HepG2 (cell line): Measurements from ENCODE around the gene MON1A. TPM values are rescaled to one million over a fixed set of nuclear protein-coding genes. Genes with fewer than 3 reads are reported as not detected.
A peak's percentile ranks its signal among the peaks of the same experiment; 100 is the strongest.

ENCODE experiments used
- ATAD3A ChIP-seq: sonication (generic); formaldehyde crosslinking; IDR thresholded peaks from 2 replicates; pipeline ENCODE4 v1.4.0; 2020; ENCODE audit warnings: missing genetic modification reagents
- GATAD2A ChIP-seq: IDR thresholded peaks from 2 replicates; pipeline ENCODE4 v1.6.1; 2016
- HOXA3 ChIP-seq: sonication (generic); formaldehyde crosslinking; IDR thresholded peaks from 2 replicates; pipeline ENCODE4 v1.5.0; 2020; ENCODE audit warnings: missing genetic modification reagents
- KDM3A ChIP-seq: IDR thresholded peaks from 2 replicates; pipeline ENCODE4 v1.6.1; 2018; ENCODE audit warnings: low read depth, missing compliant biosample characterization
- NCOA5 ChIP-seq: sonication (generic); formaldehyde crosslinking; IDR thresholded peaks from 2 replicates; pipeline ENCODE4 v1.4.0; 2020; ENCODE audit warnings: missing genetic modification reagents
- POLR2G ChIP-seq: fragments of 200-400 bp; formaldehyde crosslinking; IDR thresholded peaks from 2 replicates; pipeline ENCODE4 v1.6.1; 2018; ENCODE audit warnings: mild to moderate bottlenecking, low read depth, low read length, moderate library complexity
- RFXANK ChIP-seq: IDR thresholded peaks from 2 replicates; pipeline ENCODE4 v1.6.1; 2016
- TAF1 ChIP-seq: sonication (generic); formaldehyde crosslinking; IDR thresholded peaks from 2 replicates; pipeline ENCODE4 v1.4.0; 2020; ENCODE audit warnings: missing genetic modification reagents
- TBP ChIP-seq: sonication (generic); formaldehyde crosslinking; IDR thresholded peaks from 2 replicates; pipeline ENCODE4 v1.5.0; 2020; ENCODE audit warnings: missing genetic modification reagents
- THAP11 ChIP-seq: IDR thresholded peaks from 2 replicates; pipeline ENCODE4 v1.6.1; 2016; ENCODE audit warnings: missing biosample characterization, missing genetic modification reagents
- THYN1 ChIP-seq: sonication (generic); formaldehyde crosslinking; IDR thresholded peaks from 2 replicates; pipeline ENCODE4 v1.8.1; 2023; ENCODE audit warnings: low read depth, mild to moderate bottlenecking, moderate library complexity, missing genetic modification reagents, borderline replicate concordance
- YEATS2 ChIP-seq: sonication (generic); formaldehyde crosslinking; IDR thresholded peaks from 2 replicates; pipeline ENCODE4 v1.4.0; 2020; ENCODE audit warnings: missing genetic modification reagents, borderline replicate concordance
- ZFP36L2 ChIP-seq: sonication (generic); formaldehyde crosslinking; IDR thresholded peaks from 2 replicates; pipeline ENCODE4 v1.4.0; 2020; ENCODE audit warnings: missing genetic modification reagents
- ZMYM4 ChIP-seq: sonication (generic); formaldehyde crosslinking; IDR thresholded peaks from 2 replicates; pipeline ENCODE4 v1.8.1; 2023; ENCODE audit warnings: mild to moderate bottlenecking, missing genetic modification reagents
- ZNF496 ChIP-seq: sonication (generic); formaldehyde crosslinking; IDR thresholded peaks from 2 replicates; pipeline ENCODE4 v1.8.1; 2023; ENCODE audit warnings: mild to moderate bottlenecking, moderate library complexity, missing genetic modification reagents; ENCODE audit not compliant: insufficient replicate concordance
- ZNF530 ChIP-seq: sonication (generic); formaldehyde crosslinking; IDR thresholded peaks from 2 replicates; pipeline ENCODE4 v1.5.0; 2020; ENCODE audit warnings: low read depth, mild to moderate bottlenecking, missing genetic modification reagents
- ZNF615 ChIP-seq: sonication (generic); formaldehyde crosslinking; IDR thresholded peaks from 2 replicates; pipeline ENCODE4 v1.5.0; 2020; ENCODE audit warnings: mild to moderate bottlenecking, missing genetic modification reagents, borderline replicate concordance
- ZNF776 ChIP-seq: sonication (generic); formaldehyde crosslinking; IDR thresholded peaks from 2 replicates; pipeline ENCODE4 v1.4.0; 2020; ENCODE audit warnings: mild to moderate bottlenecking, missing genetic modification reagents
- polyA plus RNA-seq, 8 experiments: library from polyadenylated mRNA; depleted of rRNA in 3 of 8; stranded (reverse) in 7 of 8; unstranded in 1 of 8; fragments of >200 nt; fragmentation: Illumina TruSeq in 4 of 8; extraction: Trizol in 4 of 8; gene quantifications; 2 replicates each; pipeline versions ENCODE4 v1.2.1 to v1.2.3, GENCODE V29; 2011 to 2016; ENCODE audit warnings: low read depth in 4 of 8, missing spikeins in 1 of 8, mixed read lengths in 1 of 8; ENCODE audit not compliant: insufficient read depth in 1 of 8
- total RNA-seq, 5 experiments: library from RNA; depleted of rRNA; stranded (reverse); fragments of >200 nt; fragmentation: Illumina TruSeq; extraction: Trizol; gene quantifications; 2 replicates each; pipeline ENCODE4 v1.2.3, GENCODE V29; 2016; ENCODE audit warnings: low read depth in 1 of 5
- TF ChIP-seq, protein P1 (sequence below): sonication (generic); formaldehyde crosslinking; IDR thresholded peaks from 2 replicates; pipeline ENCODE4 v1.4.0; 2020; ENCODE audit warnings: missing genetic modification reagents, borderline replicate concordance
- TF ChIP-seq, protein P2 (sequence below), 2 experiments: IDR thresholded peaks; 2 replicates each; pipeline ENCODE4 v1.6.1; 2011 to 2012; ENCODE audit warnings: low read length in 2 of 2, borderline replicate concordance in 1 of 2, low read depth in 1 of 2, mild to moderate bottlenecking in 1 of 2, moderate library complexity in 1 of 2
- TF ChIP-seq, protein P3 (sequence below): sonication (generic); formaldehyde crosslinking; IDR thresholded peaks from 2 replicates; pipeline ENCODE4 v1.8.1; 2022; ENCODE audit warnings: mild to moderate bottlenecking, missing genetic modification reagents

The MON1A gene
- total and polyA plus RNA-seq, 2 of the 13 experiments (the other 11 are each of a cell fraction or from before 2014, with no cell fraction given): 4.6 to 9.0 TPM

DNA sequence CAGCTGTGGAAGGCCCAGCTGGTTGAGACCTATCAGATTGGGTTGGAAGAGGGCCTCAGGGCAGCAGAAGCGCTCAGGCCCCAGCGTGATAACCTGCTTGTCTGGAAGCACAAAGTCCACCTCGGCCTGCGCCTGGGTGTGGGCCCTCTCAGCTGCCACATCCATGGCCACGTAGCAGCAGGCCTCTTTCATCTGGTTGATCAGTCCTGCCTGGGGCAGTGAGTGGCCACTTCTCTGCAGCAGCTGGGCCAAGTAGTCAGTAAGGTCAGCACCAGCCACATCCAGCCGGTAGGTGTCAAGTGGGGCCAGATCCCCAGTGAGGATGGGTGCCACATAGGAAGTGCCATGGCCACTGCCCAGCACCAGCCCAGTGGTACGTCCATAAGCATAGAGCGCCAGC is 56.0 kb downstream of the MON1A start (continued):
- 0 out of 2 replicates have a peak, but pooled peaks have one; percentile 60 for TF ChIP-seq ZNF776 (CRISPR knock-in tag)
- 0 out of 2 replicates have a peak, but pooled peaks have one; percentile 22 for TF ChIP-seq TAF1 (CRISPR knock-in tag)
- TF ChIP-seq YEATS2 (CRISPR knock-in tag): peak; percentile 71; the same call in 1 of the 2 replicates
- TF ChIP-seq, protein P1, sequence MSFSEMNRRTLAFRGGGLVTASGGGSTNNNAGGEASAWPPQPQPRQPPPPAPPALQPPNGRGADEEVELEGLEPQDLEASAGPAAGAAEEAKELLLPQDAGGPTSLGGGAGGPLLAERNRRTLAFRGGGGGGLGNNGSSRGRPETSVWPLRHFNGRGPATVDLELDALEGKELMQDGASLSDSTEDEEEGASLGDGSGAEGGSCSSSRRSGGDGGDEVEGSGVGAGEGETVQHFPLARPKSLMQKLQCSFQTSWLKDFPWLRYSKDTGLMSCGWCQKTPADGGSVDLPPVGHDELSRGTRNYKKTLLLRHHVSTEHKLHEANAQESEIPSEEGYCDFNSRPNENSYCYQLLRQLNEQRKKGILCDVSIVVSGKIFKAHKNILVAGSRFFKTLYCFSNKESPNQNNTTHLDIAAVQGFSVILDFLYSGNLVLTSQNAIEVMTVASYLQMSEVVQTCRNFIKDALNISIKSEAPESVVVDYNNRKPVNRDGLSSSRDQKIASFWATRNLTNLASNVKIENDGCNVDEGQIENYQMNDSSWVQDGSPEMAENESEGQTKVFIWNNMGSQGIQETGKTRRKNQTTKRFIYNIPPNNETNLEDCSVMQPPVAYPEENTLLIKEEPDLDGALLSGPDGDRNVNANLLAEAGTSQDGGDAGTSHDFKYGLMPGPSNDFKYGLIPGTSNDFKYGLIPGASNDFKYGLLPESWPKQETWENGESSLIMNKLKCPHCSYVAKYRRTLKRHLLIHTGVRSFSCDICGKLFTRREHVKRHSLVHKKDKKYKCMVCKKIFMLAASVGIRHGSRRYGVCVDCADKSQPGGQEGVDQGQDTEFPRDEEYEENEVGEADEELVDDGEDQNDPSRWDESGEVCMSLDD (CRISPR knock-in tag): no peak
- TF ChIP-seq ZMYM4 (CRISPR knock-in tag): 0 out of 2 replicates have a peak, but pooled peaks have one; percentile 26
- TF ChIP-seq, protein P2, sequence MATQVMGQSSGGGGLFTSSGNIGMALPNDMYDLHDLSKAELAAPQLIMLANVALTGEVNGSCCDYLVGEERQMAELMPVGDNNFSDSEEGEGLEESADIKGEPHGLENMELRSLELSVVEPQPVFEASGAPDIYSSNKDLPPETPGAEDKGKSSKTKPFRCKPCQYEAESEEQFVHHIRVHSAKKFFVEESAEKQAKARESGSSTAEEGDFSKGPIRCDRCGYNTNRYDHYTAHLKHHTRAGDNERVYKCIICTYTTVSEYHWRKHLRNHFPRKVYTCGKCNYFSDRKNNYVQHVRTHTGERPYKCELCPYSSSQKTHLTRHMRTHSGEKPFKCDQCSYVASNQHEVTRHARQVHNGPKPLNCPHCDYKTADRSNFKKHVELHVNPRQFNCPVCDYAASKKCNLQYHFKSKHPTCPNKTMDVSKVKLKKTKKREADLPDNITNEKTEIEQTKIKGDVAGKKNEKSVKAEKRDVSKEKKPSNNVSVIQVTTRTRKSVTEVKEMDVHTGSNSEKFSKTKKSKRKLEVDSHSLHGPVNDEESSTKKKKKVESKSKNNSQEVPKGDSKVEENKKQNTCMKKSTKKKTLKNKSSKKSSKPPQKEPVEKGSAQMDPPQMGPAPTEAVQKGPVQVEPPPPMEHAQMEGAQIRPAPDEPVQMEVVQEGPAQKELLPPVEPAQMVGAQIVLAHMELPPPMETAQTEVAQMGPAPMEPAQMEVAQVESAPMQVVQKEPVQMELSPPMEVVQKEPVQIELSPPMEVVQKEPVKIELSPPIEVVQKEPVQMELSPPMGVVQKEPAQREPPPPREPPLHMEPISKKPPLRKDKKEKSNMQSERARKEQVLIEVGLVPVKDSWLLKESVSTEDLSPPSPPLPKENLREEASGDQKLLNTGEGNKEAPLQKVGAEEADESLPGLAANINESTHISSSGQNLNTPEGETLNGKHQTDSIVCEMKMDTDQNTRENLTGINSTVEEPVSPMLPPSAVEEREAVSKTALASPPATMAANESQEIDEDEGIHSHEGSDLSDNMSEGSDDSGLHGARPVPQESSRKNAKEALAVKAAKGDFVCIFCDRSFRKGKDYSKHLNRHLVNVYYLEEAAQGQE (IDR thresholded peaks at IDR 0.05; ENCODE audit: borderline replicate concordance in 1 of 2, low read depth in 1 of 2, low read length in 2 of 2): no peak
- TF ChIP-seq THYN1: no peak
- TF ChIP-seq ZNF496 (CRISPR knock-in tag): no peak
- no peak; the same call in 1 of the 2 replicates for TF ChIP-seq KDM3A (CRISPR knock-in tag)
- TF ChIP-seq THAP11 (CRISPR knock-in tag): peak; percentile 46; the same call in 1 of the 2 replicates
- TF ChIP-seq ZNF530 (CRISPR knock-in tag): no peak
- TF ChIP-seq POLR2G: no peak
- TF ChIP-seq NCOA5 (CRISPR knock-in tag): no peak
- no peak for TF ChIP-seq ZFP36L2
- no peak for TF ChIP-seq ATAD3A (CRISPR knock-in tag)
- no peak for TF ChIP-seq ZNF615 (CRISPR knock-in tag)
- TF ChIP-seq TBP: no peak
- TF ChIP-seq, protein P3, sequence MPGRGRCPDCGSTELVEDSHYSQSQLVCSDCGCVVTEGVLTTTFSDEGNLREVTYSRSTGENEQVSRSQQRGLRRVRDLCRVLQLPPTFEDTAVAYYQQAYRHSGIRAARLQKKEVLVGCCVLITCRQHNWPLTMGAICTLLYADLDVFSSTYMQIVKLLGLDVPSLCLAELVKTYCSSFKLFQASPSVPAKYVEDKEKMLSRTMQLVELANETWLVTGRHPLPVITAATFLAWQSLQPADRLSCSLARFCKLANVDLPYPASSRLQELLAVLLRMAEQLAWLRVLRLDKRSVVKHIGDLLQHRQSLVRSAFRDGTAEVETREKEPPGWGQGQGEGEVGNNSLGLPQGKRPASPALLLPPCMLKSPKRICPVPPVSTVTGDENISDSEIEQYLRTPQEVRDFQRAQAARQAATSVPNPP (CRISPR knock-in tag): no peak
- TF ChIP-seq RFXANK: no peak
- TF ChIP-seq GATAD2A (CRISPR knock-in tag): peak; percentile 67; the same call in 1 of the 2 replicates
- TF ChIP-seq HOXA3 (CRISPR knock-in tag): peak; percentile 39; the same call in 1 of the 2 replicates
